Activated T-cell treated with anti-CD3 and anti-CD28 coated beads, Interleukin-2, amount 50 U/mL, for 48 hours (primary cell): ENCODE data around the gene TANGO6.
A peak's percentile ranks its signal among the peaks of the same experiment; 100 is the strongest.
"Not testable (repeated sequence)": the region's sequence is repeated elsewhere in the genome, so short reads cannot be mapped to it uniquely, and the experiment has no call there.

Experiments used
- DNase-seq, 2 experiments: peaks; one replicate each; pipeline ENCODE4 v3.0.0-alpha.2; 2020

Gene TANGO6

DNA sequence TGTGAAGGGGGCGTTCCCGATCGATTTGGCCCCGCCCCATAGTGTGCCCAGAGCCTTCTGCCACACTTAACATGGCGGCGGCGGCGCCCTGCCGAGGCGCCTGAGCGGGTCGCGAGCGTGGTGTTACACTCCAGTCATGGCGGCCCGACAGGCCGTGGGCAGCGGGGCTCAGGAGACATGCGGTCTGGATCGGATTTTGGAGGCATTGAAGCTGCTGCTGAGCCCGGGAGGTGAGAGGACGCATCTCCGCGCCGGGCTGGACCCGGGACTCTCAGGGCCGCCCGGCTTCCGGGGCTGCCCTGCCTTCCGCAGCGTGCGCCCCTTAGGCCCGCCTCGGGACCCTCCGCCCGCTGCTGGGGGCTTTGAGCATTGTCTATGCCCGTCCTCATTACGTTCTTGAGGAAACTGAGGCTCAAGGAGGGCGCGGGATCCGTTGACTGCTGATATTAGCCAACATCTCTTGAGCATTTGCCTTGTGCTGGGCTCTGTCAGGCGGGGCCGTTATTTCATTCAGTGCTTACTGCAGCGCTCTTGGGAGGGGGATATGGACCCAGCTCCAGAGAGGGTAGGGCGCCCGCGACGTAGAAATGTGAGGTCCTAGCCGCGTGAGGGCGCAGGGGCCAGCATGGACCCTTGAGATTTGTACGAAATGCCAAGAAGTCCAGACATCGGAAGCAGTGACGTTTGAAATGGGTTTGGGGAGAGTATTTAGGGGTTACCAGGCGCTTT lies at the start of gene TANGO6:
TSS of gene TANGO6 (plus strand) at position 50 of the 729 bp plus-strand sequence. CDS start at position 137, 87 bp downstream.
- peak; percentile 97 for DNase-seq

DNA sequence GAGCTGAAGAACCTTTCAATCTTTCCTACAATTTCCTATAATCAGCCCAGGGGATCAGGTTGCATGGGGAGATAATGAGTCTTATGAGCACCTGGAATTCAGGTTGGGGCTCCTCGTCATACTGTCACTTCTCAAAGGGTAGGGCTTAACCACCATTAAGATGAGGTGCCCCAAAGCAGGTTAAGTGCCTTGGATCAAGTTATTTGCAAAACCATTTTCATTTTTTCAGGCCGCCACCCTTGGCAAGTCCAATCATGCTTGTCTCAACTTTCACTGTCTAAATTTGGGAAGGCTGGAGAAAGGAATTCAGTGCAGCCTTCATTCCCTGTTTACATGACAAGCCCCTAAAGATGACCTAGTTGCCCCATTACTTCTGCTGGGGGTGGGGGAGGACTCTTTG lies 44.9 kb upstream of the TANGO6 start:
- no peak for DNase-seq

DNA sequence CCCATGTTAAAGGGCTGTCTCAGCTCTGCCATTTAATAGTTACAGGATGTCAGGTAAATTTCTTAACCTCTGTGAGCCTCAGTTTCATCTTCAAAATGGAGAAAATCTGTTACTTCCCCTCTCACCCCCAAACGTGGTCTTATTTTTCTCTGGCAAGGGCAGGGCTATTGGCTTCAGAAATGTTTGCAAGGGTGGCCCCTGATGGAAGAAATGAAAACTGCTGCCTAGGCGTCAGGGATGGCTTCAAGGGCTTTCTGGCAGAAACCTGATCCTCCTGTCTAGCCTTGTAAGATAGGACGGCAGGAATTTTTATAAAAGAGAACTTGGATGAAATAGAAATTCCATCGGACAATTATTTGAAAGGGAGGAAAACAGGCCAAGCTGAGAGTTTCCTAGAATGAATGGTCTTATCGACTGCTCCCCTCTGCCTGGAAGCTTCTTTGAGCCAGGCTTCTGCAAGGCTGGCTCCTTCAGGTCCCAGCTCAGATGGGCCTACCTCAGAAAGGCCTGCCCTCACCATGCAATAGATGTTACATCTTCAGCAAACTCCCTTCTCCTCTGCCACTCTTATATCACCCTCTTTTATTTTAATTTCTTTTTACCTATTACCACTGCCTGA lies 43.0 kb upstream of the TANGO6 start:
- peak; percentile 75 to 79 for DNase-seq

DNA sequence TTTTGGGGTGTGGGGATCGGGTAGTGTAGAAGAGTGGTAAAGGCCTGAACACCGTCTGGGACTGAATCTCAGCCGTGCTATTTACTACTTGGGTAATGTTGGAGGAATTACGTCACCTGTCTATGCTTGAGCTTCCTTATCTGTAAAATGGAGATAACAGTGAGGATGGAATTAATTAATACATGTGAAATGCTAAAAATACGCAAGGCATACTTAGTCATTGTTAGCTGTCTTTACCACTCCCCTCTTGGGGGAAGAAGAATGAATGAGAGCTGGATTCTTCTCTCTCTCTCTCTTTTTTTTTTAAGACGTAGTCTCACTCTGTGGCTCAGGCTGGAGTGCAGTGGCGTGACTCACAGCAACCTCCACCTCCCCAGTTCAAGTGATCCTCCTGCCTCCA lies 41.1 kb upstream of the TANGO6 start:
- DNase-seq, result no peak

DNA sequence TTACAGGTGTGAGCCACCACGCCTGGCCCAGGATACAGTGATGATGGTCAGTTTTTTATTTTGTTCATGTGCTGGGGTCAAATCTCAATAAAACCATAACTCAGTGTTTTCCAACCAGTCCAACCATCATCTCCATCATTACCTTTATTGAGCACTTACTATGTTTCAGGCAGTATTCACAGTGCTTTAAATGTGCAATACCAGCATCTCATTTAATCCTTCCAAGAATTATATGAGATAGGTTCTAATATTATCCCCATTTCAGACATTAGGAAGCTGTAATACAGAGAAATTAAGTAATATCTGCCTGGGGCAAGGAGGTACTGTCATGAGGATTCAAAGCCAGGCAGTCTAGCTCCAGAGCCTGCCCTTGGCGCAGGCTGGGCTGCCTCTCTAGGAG lies 36.9 kb upstream of the TANGO6 start:
- no peak for DNase-seq

DNA sequence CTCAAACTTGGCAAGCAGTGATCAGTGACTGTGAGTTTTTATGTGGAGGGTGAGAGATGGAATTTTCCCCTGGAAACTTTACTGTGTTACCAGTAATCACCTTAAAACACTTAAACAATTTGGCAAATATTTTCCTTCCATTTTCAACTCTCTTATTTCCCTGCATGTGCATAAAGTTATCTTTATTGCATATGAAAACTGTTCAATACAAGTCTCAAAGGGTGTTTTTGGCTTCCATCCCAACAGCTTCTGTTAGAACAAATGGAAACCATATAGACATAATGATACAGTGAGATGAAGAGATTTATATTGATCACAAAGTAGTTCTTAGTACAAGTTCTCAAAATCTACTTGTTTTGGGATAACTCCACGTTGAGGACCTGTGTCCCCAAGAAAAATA lies 36.4 kb upstream of the TANGO6 start:
- DNase-seq, result no peak

DNA sequence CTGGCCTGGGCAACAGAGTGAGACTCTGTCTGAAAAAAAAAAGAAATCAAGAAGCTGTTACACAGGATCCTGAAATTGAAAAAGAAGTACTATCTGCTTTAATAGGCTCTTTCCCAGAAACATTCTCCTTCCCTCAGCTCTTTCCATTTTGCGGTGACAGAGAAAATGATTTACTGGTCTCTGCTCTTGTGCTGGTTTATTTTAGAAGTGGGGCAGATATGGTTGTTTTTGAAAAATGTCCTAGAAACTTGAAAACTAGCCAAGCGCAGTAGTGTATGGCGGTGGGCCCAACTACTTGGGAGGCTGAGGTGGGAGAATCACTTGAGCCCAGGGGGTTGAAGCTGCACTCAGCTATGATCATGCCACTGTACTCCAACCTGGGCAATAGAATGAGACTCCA lies 28.8 kb upstream of the TANGO6 start:
- DNase-seq, result no peak

DNA sequence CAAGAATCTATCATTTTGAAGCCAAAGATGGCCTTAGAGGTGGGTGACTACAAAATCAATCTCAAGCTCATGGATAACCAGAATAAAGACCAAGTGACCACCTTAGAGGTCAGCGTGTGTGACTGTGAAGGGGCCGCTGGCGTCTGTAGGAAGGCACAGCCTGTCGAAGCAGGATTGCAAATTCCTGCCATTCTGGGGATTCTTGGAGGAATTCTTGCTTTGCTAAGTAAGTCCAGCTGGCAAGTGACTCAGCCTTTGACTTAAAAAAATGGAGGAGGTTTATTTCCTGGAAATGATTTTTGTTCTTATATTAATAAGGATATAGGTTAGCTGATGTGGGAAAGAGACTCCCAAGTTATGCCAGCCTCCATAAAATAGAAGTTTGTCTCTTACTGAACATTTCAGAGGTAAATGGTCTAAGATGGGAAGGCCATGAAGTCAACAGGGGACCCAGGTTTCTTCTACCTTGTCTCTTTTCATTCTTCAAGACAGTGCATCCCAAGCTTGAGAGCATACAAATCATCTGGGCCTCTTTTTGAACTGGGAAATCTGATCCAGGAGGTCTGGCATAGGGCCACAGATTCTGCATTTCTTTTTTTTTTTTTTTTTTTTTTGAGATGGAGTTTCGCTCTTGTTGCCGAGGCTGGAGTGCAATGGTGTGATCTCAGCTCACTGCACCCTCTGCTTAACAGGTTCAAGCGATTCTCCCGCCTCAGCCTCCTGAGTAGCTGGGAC lies 19.8 kb upstream of the TANGO6 start:
- DNase-seq, result no peak

DNA sequence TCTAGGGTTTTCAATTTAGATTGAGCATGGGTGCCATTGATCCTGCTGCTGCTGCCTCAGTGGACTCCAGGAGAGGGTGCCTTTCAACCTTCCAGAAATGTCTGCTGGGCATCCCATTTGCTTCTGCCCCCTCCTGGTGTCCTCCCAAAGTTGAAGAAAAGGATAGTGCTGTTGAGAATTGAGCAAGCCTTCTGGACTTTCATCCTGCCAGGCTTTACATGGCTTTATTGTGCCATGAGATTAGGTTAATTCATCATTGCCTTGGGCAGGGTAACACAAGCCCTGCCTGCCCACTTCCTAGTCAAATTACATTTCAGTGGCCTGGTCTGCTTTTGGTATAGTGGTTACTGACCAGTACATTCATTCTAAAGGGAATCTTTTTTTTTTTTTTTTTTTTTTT lies 17.9 kb upstream of the TANGO6 start:
- no peak for DNase-seq

DNA sequence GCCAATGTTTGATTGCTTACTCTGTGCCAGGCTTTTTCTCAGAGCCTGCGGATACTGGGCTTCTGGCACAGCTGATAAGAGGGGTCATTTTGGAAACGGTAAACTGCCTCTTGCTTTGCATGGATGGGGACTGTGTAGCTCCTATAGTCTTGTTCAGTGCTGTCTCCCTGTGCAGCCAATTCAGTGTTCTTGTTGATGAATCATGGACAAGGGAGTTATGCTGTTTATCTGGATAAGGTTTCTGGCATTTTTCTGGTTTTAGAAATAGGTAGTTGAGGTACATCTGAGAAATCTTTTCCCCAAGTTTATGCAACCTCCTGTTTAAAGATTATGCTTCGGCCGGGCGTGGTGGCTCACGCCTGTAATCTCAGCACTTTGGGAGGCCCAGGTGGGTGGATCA lies 16.7 kb upstream of the TANGO6 start:
- DNase-seq, result no peak

DNA sequence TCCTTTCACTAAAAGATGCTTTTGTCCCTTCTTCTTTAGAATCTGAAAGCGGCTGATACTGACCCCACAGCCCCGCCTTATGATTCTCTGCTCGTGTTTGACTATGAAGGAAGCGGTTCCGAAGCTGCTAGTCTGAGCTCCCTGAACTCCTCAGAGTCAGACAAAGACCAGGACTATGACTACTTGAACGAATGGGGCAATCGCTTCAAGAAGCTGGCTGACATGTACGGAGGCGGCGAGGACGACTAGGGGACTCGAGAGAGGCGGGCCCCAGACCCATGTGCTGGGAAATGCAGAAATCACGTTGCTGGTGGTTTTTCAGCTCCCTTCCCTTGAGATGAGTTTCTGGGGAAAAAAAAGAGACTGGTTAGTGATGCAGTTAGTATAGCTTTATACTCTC lies 10.1 kb upstream of the TANGO6 start:
- no peak for DNase-seq

DNA sequence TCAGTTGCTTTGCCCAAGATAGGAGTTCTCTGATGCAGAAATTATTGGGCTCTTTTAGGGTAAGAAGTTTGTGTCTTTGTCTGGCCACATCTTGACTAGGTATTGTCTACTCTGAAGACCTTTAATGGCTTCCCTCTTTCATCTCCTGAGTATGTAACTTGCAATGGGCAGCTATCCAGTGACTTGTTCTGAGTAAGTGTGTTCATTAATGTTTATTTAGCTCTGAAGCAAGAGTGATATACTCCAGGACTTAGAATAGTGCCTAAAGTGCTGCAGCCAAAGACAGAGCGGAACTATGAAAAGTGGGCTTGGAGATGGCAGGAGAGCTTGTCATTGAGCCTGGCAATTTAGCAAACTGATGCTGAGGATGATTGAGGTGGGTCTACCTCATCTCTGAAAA lies 8.8 kb upstream of the TANGO6 start:
- no peak for DNase-seq

DNA sequence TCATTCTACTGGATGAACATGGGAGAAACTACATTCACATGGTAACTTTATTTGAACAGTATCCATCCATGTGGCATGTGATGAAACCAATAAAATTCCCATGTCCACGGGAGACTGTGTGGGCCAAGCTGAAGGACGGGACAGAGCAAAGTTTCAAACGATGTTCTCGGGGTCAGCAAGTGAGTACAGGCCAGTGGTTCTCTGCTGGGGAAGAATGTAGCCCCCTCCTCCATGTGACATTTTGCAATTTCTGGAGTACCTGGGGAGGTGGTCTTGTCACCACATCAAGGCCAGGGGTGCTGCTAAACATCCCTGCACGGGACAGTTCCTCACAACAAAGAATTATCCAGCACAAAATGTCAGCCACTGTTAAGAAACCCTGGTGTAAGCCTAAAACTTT lies 7.4 kb upstream of the TANGO6 start:
- no peak for DNase-seq

DNA sequence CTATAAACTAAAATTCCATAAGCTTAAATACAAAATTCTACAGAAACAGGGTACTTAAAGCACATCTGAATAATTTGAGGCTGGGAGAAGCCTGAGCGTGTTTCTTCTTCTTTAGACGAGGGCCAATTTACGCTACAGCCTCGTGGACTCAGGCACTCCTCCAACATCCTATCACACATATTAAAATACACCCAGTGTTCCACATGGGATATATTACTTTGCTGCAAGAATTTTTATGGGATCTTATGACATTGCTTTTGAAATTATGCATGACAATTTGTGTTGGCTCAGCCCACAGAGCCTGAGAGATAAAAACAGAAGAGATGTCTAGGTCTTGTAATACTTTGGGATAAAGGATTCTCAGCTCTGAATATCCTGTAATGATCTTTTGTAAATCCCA lies 3.5 kb upstream of the TANGO6 start:
- DNase-seq, result no peak

DNA sequence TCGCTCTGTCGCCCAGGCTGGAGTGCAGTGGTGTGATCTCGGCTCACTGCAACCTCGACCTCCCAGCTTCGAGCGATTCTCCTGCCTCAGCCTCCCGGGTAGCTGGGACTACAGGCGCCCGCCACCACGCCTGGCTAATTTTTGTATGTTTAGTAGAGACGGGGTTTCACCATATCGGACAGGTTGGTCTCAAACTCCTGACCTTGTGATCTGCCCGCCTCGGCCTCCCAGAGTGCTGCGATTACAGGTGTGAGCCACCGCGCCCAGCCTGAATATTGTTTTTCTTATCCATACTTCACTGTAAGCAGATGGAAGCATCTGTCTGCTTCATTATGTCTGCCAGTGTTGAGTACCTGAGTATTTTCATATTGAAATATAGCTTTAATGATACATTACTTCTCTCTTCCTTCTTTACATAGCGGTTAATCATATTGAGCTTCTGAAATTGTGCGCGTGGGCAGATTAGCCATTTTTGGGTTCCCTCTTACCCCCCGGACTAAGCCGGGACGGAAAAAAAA lies 308 bp upstream of the TANGO6 start:
- not testable (repeated sequence) for DNase-seq

DNA sequence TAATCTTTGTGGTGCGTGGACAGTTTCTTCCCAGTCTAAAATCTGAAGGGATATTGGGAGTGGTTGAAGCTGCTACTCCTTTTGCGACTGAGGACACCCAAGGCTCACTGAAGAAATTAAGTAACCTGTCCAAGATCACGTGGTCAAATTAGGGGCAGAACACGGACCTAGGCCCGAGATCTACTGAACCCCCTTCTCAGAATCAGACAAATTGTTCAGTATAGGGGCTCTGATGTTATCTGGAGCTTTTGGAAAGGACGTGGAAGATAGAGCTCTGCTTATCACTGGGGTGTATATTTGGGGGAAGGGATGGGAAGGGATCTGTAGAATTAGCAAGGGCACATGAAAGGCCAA lies 857 bp downstream of the TANGO6 start:
- DNase-seq, result no peak

DNA sequence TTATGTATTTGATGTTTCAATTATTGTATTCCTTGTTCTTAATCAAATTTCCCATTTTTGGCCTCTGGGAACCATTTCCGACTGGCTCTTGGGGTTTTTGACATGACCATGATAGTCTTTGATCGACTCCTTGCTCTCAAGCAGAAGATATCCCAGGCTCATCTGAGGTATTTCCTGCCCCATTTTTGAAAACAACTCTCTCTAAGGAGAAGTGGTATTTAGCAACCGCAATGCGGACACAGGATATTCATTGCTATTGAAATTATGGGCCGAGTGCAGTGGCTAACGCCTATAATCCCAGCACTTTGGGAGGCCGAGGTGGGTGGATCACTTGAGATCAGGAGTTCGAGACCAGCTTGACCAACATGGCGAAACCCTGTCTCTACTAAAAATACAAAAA lies 5.5 kb downstream of the TANGO6 start:
- DNase-seq, result no peak

DNA sequence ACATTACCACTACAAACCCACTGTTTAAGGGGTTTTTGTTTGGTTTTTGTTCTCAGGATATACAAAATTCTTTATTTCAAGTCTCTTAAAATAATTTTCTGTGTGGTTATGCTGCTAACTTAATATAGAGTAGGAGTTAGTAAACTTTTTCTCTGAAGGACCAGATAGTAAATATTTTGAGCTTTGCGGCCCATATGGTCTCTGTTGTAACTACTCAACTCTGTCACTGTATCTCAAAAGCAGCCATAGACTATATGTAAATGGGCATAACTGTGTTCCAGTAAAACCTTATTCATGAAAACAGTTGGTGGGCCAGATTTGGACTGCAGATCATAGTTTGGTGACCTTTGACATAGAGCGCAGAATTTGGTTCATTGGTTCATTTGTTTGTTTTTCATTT lies 7.2 kb downstream of the TANGO6 start:
- DNase-seq, result no peak

DNA sequence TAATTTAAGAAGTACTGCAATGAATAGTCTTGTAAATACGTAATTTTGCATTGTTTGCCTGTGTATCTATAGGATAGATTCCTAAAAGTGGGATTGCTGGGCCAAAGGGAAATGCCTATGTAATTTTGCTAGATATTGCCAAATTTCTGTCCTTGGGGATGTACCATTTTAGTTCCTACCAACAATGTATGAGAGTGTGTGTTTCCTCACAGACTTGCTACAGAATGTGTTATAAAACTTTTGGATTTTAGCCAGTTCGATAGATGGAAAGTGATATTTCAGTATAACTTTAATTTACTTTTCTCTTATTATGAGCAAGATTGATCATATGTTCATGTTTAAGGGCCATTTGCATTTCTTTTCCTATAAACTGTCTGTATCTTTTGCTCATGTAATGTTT lies 8.3 kb downstream of the TANGO6 start:
- DNase-seq, result no peak

DNA sequence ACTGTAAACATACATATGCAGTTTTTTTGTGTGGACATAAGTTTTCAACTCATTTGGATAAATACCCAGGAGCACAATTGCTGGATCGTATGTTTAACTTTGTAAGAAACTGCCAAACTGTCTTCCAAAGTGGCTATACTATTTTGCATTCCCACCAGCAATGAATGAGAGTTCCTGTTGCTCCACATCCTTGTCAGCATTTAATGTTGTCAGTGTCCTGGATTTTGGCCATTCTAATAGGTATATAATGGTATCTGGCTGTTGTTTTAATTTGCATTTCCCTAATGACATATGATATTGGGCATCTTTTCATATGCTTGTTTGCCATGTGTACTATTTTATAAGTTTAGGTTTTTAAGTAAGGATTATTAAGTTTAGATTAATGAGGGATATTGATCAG lies 14.1 kb downstream of the TANGO6 start:
- no peak for DNase-seq

DNA sequence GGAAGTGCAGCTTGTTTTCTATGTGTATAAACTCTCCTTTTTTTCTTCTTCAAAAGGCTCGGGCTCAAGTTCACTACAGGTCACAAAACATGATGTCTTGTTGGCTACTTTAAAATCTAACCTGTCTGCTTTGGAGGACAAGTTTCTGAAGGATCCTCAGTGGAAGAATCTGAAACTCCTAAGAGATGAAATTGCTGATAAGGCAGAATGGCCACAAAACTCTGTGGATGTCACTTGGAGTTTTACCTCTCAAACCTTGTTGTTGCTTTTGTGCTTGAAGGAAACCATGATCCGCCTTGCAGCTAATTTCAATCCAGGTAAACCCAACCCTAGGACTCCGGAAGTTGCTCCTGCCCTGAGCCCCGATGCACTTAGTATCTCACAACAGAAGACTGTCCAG lies 16.5 kb downstream of the TANGO6 start:
- no peak for DNase-seq

DNA sequence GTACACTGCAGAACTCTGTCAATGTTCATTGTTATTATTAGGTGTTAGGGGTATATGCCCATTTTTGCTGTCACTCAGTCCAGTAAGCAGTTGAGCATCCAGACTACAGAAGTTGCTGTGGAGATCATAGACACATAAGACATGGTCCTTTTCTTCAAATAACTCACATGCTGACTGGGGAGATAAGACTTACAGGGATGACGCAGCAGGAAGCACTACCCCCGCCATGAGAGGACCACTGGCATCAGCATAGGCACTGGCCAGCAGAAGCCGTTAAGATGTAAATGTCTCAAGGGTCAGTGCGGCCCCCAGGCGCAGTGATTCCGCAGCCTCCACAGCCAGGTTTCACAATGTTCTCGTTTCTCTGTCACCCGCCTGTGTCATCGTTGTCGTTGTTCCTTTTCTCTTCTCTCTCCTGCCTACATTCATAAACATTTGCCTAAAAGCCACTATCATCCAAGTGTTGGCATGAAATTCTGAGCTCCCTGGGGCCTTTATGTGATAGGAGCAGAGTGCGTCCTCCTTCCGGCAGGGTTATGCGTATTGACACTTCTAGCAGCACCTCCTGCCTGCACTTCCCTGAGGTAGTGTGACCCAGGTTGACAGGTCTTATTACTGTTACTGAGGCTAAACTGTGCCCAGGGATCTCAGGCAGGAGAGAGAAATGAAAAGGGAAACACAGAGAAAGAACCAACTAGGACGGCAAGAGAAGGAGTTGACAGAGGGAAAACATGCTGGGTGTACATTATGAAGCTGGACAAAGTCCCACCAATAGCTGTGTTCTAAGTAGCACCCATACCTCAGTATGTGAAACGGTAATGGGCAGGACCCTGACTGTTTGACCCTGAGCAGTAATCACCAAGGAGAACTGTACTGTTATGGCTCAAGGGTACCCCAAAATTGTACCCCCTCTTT lies 17.9 kb downstream of the TANGO6 start:
- no peak for DNase-seq

DNA sequence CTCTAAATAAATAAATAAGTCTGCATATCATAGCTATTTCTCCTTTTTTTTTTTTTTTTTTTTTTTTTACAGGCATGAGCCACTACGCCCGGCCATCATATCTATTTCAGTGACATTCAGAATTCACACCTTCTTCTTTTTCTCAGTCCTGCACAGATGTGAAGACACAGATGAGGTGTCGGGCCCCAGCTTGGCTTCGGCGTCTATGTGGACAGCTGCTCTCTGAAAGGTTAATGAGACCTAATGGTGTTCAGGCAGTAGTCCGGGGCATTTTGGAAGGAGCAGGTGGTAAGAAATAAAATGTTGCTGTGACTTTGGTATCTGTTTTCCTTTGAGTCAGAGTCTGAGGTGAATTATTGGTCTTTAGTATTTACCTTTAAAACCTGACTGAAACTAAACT lies 23.6 kb downstream of the TANGO6 start:
- DNase-seq, result no peak
